HG03135 (cell line): ENCODE results near the gene CEBPE.

Source experiments
- ATAC-seq: cut with Tn5 transposase; IDR thresholded peaks from one replicate; pipeline ENCODE4 v1.9.1; 2021; ENCODE audit warnings: mild to moderate bottlenecking, moderate library complexity; ENCODE audit not compliant: unreplicated experiment

CEBPE gene

GRCh38 chr14:23104591-23105347, 14.3 kb downstream of the CEBPE start, which contains the start of gene CIROP:
Gene CIROP (minus strand): TSS chr14:23104989. CDS start chr14:23104920, 69 bp downstream.
- no peak for ATAC-seq

DNA sequence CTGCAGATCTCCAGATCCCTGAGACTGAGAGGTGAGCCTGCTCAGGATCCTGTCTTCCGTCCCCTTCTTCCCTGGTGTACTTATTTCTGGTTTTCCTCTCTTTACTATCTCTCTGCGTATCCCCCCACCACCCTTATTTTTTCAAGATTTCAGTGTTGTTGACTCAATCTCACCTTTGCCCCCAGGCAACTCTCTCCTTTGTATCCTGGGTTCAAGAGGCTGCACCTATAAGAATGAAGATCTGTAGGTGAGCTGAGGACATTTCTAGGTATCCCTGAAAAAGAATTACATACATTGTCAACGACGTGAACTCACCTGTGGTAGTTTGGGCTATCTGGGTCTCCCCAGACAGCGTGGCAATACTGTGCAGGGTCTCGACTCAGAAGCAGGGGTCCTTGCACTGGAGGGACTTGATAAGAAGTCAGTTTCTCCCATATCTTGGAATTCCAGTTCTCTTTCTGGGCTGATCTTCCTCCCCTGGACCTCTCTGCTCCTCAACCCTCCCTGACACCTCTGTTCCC, 14.9 kb downstream of the CEBPE start:
- ATAC-seq, result no peak

DNA sequence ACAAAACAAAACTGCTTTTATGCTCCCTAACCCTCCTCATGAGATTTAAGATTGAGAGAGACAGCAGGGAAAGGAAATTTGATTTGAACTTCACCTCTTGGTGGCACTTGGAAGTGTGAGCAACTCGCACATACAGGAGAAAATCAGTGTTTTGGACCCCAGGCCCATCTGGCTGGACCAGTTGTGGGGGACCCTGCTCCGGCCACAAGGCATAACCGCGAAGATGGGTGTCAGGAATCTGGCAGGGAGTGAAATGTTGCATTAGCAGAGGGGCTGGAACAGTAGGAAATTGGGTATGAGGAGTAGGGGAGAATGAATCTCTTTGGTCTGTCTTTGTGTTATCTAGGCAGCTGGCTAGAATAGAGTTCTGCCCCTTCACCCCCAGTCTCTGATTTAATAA, 15.5 kb downstream of the CEBPE start:
- ATAC-seq, result no peak

DNA sequence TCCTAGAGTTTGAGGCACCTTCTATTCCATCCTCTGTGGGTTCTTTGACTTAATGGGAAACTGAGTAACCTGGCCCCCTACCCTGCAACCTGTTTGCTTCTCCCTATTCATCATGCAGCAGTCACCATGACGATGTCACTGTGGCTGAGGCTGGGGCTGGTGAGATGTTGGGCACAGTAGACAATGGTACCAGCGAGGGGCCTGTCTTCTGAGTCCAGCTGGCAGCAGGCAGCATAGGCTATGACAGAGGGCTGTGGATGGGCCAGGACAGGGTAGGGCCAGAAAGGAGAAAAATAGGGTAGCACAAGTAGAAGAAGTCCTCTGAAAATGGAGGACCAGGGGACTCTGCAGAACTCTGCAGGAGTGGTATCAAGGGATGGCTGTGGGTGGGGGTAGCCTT, 16.3 kb downstream of the CEBPE start:
- ATAC-seq, result no peak

GRCh38 chr14:23101986-23102625, 16.9 kb downstream of the CEBPE start:
- ATAC-seq, result no peak

GRCh38 chr14:23101213-23101970, 17.7 kb downstream of the CEBPE start:
- ATAC-seq, result no peak

DNA sequence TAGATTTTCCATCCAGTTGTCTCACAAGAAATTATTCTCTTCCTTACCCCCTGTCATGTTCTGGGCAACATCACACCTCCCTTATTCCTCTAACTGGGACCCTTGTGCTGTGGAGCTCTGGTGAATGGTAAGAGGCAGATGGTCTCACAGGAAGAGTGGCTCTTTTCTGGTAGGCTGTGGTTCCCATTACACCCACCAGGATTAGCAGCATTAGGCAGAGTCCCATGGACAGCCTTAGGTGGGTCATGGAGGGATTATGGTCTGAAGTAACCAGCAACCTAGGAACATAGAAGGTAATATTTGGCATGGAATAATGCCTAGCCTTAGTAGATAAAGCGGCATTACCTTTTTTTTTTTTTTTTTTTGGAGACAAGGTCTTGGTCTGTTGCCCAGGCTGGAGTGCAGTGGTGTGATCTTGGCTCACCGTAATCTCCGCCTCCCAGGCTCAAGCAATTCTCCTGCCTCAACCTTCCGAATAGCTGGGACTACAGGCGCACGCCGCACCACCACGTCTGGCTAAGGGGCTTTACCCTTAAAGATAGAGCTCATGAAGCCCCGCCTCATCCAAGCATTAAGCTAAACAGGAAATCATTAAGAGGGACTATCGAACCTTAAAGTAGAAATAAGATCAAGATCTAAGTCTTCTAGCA, 19.7 kb downstream of the CEBPE start:
- ATAC-seq, result no peak

DNA sequence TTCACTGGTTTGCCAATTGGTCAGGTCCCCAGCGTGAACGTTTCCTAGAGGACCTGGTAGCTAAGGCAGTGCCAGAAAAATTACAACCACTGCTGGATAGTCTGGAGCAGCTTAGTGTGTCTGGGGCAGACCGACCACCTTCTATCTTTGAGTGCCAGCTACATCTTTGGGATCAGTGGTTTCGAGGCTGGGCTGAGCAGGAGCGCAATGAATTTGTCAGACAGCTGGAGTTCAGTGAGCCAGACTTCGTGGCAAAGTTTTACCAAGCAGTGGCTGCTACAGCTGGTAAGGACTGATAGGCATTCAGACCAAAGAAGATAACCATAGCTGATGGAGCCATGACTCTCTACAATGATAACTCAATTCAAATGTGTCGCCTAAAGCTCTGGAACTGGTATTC, 21.3 kb downstream of the CEBPE start:
- ATAC-seq, result no peak

DNA sequence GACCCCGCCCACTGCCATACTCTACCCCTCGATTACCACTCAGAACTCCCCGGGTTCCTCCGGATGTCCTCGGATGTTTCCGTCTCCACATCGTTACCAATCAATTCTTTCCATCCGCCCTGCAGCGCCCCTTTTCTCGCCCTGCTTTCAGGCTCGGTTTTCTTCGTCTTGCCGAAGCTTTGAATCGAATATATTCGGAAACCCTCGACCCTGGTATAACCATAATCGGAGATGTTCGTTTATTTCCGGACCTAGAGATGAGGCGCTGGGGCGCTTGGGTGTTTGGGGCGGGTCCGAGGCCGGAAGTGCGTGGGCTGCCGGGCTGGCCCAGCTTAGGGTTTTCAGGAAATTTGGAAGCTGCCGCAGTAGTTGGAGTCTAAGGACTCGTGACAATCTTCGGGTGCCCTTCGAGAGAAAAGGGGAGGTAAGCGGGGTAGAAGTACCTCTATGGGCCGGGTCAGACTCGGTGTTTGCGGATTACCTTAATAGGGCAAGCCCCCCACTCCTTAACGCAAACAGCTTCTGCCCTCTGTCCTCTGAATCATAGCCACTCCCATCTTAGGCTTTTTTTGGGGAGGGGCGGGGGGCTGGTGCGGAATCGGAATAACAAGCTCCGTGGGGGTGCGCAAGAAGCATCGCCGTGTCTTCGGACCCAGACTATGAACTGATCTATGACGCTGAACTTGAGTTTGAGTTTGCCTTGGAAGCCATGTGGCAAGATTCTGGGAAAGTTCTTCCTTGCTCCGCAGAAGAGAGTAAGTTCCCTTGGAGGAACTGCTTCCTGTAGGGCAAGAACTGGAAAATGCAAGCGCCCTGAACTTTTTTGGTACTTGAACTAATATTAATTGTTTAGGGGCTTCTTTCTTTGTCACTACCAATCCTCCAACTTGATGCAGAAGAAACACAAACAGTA, 23.6 kb downstream of the CEBPE start, which contains the start of gene C14orf119:
Gene C14orf119, plus strand, starts transcription at position 310 of the 913 bp plus-strand sequence. CDS start 2,154 bp downstream, outside the sequence.
- peak; percentile 93 for ATAC-seq

GRCh38 chr14:23094666-23095195, 24.3 kb downstream of the CEBPE start, which contains the start of gene ACIN1:
Gene ACIN1 (minus strand): TSS chr14:23095136. CDS start chr14:23095112, 24 bp downstream.
- peak; percentile 39 for ATAC-seq

DNA sequence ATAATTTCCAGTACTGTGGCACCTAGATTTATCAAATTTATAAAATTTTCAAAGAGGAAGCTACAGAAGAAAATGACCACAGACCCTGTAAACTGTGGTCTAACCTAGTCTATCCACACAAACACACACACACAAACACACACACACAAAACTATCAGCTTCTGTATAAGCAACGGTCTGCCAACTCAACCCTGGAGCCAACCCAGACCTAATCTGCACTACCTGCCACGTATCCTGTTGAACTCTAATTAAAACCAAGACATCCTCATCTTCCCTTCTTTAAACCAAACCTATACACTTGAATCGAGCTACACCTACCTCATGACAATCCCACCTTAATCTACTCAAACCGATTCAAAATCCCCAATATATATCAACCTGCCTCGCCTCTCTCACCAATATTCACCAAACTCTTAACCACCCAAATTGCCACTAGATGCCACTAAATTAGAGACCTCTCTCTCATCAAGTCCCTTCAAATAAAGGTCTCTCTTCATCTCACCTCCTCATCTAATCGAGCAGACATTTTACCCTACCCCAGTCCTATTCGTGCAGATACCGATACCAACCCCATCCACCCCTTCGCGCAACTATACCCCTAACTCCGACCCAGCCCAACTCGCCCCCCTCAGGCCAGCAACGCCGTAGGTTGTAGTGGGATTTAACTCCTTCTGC, 24.9 kb downstream of the CEBPE start:
- no peak for ATAC-seq

DNA sequence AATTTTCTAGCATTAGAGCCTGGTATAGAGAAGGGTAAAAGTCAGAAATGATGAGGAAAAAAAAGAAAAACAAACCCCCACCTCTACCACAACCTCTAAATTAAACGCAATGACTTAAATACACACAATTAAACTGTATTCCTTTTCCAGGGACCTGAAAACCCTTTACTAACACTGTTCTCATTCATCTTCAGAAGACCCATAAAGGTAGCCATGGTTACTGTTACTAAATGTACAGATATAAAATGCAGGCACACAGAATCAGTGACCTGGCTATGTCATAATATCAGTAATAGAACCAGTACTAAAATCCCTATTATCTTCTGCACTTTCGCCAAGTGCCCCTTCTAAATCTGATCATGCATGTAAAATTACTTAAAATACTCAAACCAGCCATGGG, 25.5 kb downstream of the CEBPE start:
- ATAC-seq, result no peak

- ATAC-seq, result no peak
Observed at GRCh38 chr14:23093104-23093503, 26.0 kb downstream of the CEBPE start.

DNA sequence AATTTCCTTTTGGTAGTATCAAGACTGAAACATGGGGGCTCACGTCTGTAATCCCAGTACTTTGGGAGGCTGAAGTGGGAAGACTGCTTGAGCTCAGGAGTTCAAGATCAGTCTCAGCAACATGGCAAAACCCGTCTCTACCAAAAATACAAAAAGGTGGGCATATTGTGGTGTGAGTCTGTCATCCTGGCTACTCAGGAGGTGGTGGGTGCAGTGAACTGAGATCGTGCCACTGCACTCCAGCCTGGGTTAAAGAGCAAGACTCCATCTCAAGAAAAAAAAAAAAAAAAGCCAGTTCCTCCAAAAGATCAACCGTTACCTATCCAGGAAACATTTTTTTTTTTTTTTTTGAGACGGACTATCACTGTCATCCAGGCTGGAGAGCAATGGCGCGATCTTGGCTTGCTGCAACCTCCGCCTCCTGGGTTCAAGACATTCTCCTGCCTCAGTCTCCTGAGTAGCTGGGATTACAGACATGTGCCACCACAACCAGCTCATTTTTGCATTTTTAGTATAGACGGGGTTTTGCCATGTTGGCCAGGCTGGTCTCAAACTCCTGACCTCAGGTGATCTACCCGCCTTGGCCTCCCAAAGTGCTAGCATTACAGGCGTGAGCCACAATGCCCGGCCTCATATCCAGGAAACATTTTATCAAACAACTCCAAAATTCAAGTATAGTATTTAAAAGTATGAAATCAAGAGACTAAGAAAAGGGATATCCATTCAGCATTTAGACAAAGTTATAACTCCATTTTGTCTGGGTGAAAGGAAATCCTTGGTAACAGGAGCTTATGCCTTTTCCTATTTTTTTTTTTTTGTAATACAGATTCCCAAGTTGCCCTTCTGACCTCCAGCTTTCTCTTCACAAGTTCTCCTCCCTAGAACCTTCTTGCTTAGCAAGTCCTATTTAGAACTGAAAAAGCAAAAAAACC, 27.5 kb downstream of the CEBPE start:
- ATAC-seq, result no peak

GRCh38 chr14:23090254-23090636, 28.8 kb downstream of the CEBPE start:
- no peak for ATAC-seq

DNA sequence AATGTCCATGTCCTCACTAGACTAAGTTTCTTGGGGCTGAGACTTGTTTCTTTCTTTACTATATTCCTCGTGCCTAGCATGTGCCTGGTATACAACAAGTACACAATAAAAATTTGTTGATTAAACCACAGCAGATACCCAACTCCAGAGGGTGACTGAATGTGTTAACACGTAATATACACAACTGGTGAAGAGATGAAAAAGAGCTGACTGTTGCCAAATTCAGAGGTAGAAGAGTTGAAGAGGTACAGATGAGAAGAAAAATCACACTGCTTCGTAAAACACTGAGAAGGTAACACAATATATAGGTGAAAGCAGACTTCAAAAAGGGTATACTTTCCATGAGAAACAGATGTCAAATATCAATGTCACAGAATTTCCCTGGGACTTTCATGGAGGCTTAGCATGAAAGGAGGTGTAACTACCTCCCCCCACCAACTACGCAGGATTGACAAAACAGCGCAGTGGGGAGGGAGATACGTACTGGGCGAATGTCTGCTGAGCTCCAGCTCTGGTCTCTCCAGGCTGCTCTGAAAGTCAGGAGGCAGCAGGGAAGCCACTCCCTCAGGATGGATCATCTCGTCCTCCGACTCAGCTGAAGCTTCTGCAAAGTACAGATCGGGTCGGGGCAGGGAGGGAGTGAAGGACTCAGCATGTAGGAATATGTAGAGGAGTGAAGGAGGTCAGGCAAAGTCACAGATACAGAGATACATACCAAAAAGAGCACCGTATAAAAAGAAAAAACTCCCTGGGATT, 29.4 kb downstream of the CEBPE start:
- no peak for ATAC-seq

DNA sequence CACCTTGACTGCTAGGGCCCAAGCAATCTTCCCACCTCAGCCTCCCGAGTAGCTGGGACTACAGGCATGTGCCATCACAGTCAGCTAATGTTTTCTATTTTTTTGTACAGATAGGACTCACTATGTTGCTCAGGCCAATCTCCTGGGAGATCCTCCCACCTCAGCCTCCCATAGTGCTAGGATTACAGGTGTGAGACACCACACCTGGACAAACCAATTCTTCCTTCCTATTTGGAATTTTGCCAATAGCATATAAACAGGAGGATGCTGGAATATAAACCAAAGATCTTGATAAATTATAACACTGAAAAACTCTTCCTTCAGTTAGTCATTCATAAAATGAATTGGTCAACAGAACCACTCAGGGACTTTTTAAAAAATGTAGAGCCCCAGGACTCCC, 32.5 kb downstream of the CEBPE start:
- no peak for ATAC-seq
